Breast epithelium (tissue), 4 donors: ENCODE data around the gene DZIP1. TPM values are rescaled to one million over a fixed set of nuclear protein-coding genes. Genes with fewer than 3 reads are reported as not detected.

Source experiments
- DNase-seq, 2 donors: peaks; one replicate each; pipeline ENCODE4 v3.0.0-alpha.2; 2019; ENCODE audit warnings: low spot score in 2 of 2
- H3K27ac ChIP-seq, 2 donors: fragments of 200-600 bp; sonication (generic) in 1 of 2; one replicate each; pipeline ENCODE4 v1.5.1; 2016 to 2019; ENCODE audit warnings: mild to moderate bottlenecking in 1 of 2
- H3K27me3 ChIP-seq, 2 donors: fragments of 200-600 bp; sonication (generic) in 1 of 2; one replicate each; pipeline versions ENCODE4 v1.5.1 to v1.6.0; 2017 to 2019; ENCODE audit warnings: control low read depth in 1 of 2, mild to moderate bottlenecking in 1 of 2
- H3K36me3 ChIP-seq: fragments of 200-600 bp; one replicate; pipeline ENCODE4 v1.5.1; 2019
- H3K4me1 ChIP-seq, 2 donors: fragments of 200-600 bp; sonication (generic); one replicate each; pipeline ENCODE4 v1.5.1; 2016 to 2019; ENCODE audit warnings: control low read depth in 1 of 2
- H3K4me3 ChIP-seq, 3 donors: fragments of 200-600 bp; sonication (generic); 1 replicate in 2 of 3; 2 replicates in 1 of 3; pipeline ENCODE4 v1.5.1; 2016 to 2019; ENCODE audit warnings: mild to moderate bottlenecking in 3 of 3, moderate library complexity in 2 of 3
- H3K9me3 ChIP-seq, 2 donors: fragments of 200-600 bp; sonication (generic) in 1 of 2; one replicate each; pipeline ENCODE4 v1.5.1; 2016 to 2019; ENCODE audit warnings: control low read depth in 1 of 2
- CTCF ChIP-seq, 3 donors: fragments of 450-650 bp; IDR thresholded peaks; one replicate each; pipeline ENCODE4 v1.5.1; 2016 to 2017; ENCODE audit warnings: antibody characterized with exemption in 3 of 3, mild to moderate bottlenecking in 3 of 3, moderate library complexity in 3 of 3
- POLR2A ChIP-seq: fragments of 450-650 bp; IDR thresholded peaks from one replicate; pipeline ENCODE4 v1.6.1; 2016; ENCODE audit warnings: antibody characterized with exemption, mild to moderate bottlenecking, moderate library complexity
- POLR2AphosphoS5 ChIP-seq, 3 donors: sonication (generic); formaldehyde crosslinking; IDR thresholded peaks; one replicate each; pipeline ENCODE4 v1.6.1; 2017; ENCODE audit warnings: antibody characterized with exemption in 3 of 3
- intact Hi-C: fragments of 100-400 bp; cut with DNase I; formaldehyde crosslinking; loops from one replicate; pipeline ENCODE4 v1.15.1; 2023; ENCODE audit warnings: low total_unique reads
- total RNA-seq, 3 donors: library from RNA; depleted of rRNA; stranded (reverse); fragments of >200 nt; gene quantifications; one replicate each; pipeline ENCODE4 v1.1.0, GENCODE V29; 2016

Gene DZIP1
- total RNA-seq, 3 donors from 2014 or later, result 10.2 to 20.3 (median 10.4) TPM

GRCh38 chr13:95533545-95534160 is 110.9 kb downstream of the DZIP1 start:
- no peaks in the 10 kb centered on the region for H3K9me3 ChIP-seq
- H3K27me3 ChIP-seq, result peaks cover 0 to 4% of the 10 kb centered on the region in 2 donors
- no peaks in the 10 kb centered on the region for H3K4me1 ChIP-seq
- H3K4me3 ChIP-seq, result no peak overlapping the region
- no peak overlapping the region for H3K27ac ChIP-seq
- no peak for DNase-seq
- intact Hi-C loops, result no loop called here
- no peaks in the 10 kb centered on the region for H3K36me3 ChIP-seq
- no peak for TF ChIP-seq POLR2AphosphoS5 (IDR thresholded peaks at IDR 0.05)
- no peak for TF ChIP-seq POLR2A
- TF ChIP-seq CTCF (IDR thresholded peaks at IDR 0.05), result no peak

GRCh38 chr13:95530178-95530577 is 114.3 kb downstream of the DZIP1 start:
- intact Hi-C loops, result no loop called here

More at GRCh38 chr13:95530178-95530577, 114.3 kb downstream of the DZIP1 start:
- no peaks in the 10 kb centered on the region for H3K9me3 ChIP-seq
- TF ChIP-seq CTCF (IDR thresholded peaks at IDR 0.05) (no peak), POLR2A (no peak), POLR2AphosphoS5 (IDR thresholded peaks at IDR 0.05) (no peak)
- no peaks in the 10 kb centered on the region for H3K27me3 ChIP-seq
- H3K4me1 ChIP-seq, result no peaks in the 10 kb centered on the region
- no peaks in the 10 kb centered on the region for H3K36me3 ChIP-seq
- H3K4me3 ChIP-seq, result no peak overlapping the region
- H3K27ac ChIP-seq, result no peak overlapping the region
- no peak for DNase-seq

Other genes starting within 250 kb of the DZIP1 start
- gene CLDN10, start 92.0 kb downstream of the DZIP1 start, total RNA-seq, result 1 to 10 TPM in 2 of 3 donors, under 1 TPM in 1; 0.64 to 2.0 (median 1.0) TPM
- 10 to 100 TPM; 44.3 to 62.3 (median 60.3) TPM for gene DNAJC3, start 32.4 kb upstream of the DZIP1 start, total RNA-seq